Testis (tissue), 3 donors: ENCODE data around the gene MRPL53. TPM values are rescaled to one million over a fixed set of nuclear protein-coding genes. Genes with fewer than 3 reads are reported as not detected.
"Not testable (repeated sequence)": the region's sequence is repeated elsewhere in the genome, so short reads cannot be mapped to it uniquely, and the experiment has no call there.

Experiments
- DNase-seq: peaks from one replicate; pipeline ENCODE4 v3.0.0-alpha.2; 2019
- H3K27ac ChIP-seq, 2 donors: fragments of 200-600 bp; sonication (generic); one replicate each; pipeline ENCODE4 v1.5.1; 2019
- H3K27me3 ChIP-seq: fragments of 200-600 bp; sonication (generic); one replicate; pipeline ENCODE4 v1.5.1; 2019
- H3K36me3 ChIP-seq: fragments of 200-600 bp; sonication (generic); one replicate; pipeline ENCODE4 v1.5.1; 2017; ENCODE audit warnings: low read depth; ENCODE audit errors: missing control alignments
- H3K4me1 ChIP-seq: fragments of 200-600 bp; sonication (generic); one replicate; pipeline ENCODE4 v1.5.1; 2019
- H3K4me3 ChIP-seq, 2 donors: fragments of 200-600 bp; sonication (generic); one replicate each; pipeline ENCODE4 v1.5.1; 2017 to 2019
- H3K9me3 ChIP-seq: fragments of 200-600 bp; sonication (generic); one replicate; pipeline ENCODE4 v1.5.1; 2017
- POLR2A ChIP-seq: fragments of 450-650 bp; IDR thresholded peaks from one replicate; pipeline ENCODE4 v1.6.1; 2017; ENCODE audit warnings: antibody characterized with exemption, mild to moderate bottlenecking, moderate library complexity
- WGBS, 2 donors: methylation state at CpG; one replicate each; pipeline ENCODE4 v1.1.5; 2018; 5-methylcytosine and 5-hydroxymethylcytosine counted together
- intact Hi-C: fragments of 100-400 bp; cut with DNase I; formaldehyde crosslinking; loops from one replicate; pipeline ENCODE4 v1.15.1; 2023; ENCODE audit warnings: low total_unique reads
- polyA plus RNA-seq: library from polyadenylated mRNA; stranded (reverse); fragments of 350-450 nt; fragmentation: Illumina TruSeq; extraction: RNeasy Lipid Tissue Mini Kit (QIAGEN cat#74804); gene quantifications from one replicate; pipeline ENCODE4 v1.2.3, GENCODE V29; 2014; ENCODE audit warnings: low read depth, low replicate concordance; ENCODE audit not compliant: insufficient read depth
- total RNA-seq, 2 donors: library from RNA; depleted of rRNA; stranded (reverse); fragments of >200 nt; gene quantifications; one replicate each; pipeline ENCODE4 v1.2.3, GENCODE V29; 2016
- TF ChIP-seq, protein P1 (sequence below), 3 experiments: fragments of 450-650 bp in 2 of 3; fragments of 200-600 bp in 1 of 3; sonication (generic) in 1 of 3; IDR thresholded peaks; one replicate each; pipeline ENCODE4 v1.5.1; 2016 to 2019; ENCODE audit warnings: antibody characterized with exemption in 3 of 3, mild to moderate bottlenecking in 2 of 3, moderate library complexity in 1 of 3

Gene MRPL53
- total and polyA plus RNA-seq, 3 donors from 2014 or later: 23.6 to 64.8 (median 46.0) TPM

DNA sequence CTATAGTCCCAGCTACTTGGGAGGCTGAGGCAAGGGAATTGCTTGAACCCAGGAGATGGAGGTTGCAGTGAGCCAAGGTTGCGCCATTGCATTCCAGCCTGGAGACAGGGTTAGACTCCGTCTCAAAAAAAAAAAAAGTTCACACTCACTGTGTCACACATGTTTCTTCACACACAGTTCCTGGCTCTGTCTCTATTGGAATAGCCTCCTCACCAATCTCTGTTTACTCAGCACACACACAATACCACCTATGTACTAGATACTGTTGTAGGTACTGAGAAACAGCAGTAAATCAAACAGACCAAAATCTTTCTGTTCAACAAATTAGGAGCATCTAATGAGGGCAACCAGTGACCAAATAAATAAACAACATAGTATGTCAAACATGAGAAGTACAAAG is 13.7 kb upstream of the MRPL53 start:
- Histone ChIP-seq H3K4me3 (no peak overlapping the region), H3K36me3 (no peaks in the 10 kb centered on the region), H3K9me3 (no peaks in the 10 kb centered on the region), H3K4me1 (peaks cover 18% of the 10 kb centered on the region), H3K27ac (no peak overlapping the region), H3K27me3 (no peaks in the 10 kb centered on the region)
- intact Hi-C loops: loop anchor here (10.0 kb wide), 1 partner anchor 99 kb away; no protein-coding TSS in a partner anchor
- no peak for DNase-seq
- TF ChIP-seq, protein P1, sequence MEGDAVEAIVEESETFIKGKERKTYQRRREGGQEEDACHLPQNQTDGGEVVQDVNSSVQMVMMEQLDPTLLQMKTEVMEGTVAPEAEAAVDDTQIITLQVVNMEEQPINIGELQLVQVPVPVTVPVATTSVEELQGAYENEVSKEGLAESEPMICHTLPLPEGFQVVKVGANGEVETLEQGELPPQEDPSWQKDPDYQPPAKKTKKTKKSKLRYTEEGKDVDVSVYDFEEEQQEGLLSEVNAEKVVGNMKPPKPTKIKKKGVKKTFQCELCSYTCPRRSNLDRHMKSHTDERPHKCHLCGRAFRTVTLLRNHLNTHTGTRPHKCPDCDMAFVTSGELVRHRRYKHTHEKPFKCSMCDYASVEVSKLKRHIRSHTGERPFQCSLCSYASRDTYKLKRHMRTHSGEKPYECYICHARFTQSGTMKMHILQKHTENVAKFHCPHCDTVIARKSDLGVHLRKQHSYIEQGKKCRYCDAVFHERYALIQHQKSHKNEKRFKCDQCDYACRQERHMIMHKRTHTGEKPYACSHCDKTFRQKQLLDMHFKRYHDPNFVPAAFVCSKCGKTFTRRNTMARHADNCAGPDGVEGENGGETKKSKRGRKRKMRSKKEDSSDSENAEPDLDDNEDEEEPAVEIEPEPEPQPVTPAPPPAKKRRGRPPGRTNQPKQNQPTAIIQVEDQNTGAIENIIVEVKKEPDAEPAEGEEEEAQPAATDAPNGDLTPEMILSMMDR (IDR thresholded peaks at IDR 0.05): no peak
- no peak for TF ChIP-seq POLR2A
- WGBS, 2 donors: 90 to 91% methylated on average over 2 of the region's 2 CpGs

DNA sequence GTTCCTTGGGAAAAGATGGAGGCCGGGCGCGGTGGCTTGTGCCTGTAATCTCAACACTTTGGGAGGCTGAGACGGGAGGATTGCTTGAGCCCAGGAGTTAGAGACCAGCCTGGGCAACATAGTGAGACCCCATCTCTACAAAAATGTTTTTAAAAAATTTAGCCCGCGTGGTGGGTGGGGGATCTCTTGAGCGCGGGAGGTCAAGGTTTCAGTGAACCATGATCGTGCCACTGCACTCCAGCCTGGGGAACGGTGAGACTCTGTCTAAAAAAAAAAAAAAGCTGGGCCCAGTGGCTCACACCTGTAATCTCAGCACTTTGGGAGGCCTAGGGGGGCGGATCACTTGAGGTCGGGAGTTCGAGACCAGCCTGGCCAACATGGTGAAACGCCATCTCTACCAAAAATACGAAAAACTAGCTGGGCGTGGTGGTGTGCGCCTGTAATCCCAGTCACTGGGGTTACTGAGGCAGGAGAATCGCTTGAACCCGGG is 11.2 kb upstream of the MRPL53 start:
- DNase-seq, H3K36me3 ChIP-seq, H3K27me3 ChIP-seq, H3K9me3 ChIP-seq, H3K27ac ChIP-seq: not testable (repeated sequence)
- Histone ChIP-seq H3K4me3 (peak overlapping the region; percentile 87 to 90), H3K4me1 (peaks cover 20% of the 10 kb centered on the region)
- 52 to 62% methylated on average over 19 of the region's 19 CpGs for WGBS, 2 donors
- intact Hi-C loops: loop anchor here (10.0 kb wide), 1 partner anchor 101 kb away; no protein-coding TSS in a partner anchor

DNA sequence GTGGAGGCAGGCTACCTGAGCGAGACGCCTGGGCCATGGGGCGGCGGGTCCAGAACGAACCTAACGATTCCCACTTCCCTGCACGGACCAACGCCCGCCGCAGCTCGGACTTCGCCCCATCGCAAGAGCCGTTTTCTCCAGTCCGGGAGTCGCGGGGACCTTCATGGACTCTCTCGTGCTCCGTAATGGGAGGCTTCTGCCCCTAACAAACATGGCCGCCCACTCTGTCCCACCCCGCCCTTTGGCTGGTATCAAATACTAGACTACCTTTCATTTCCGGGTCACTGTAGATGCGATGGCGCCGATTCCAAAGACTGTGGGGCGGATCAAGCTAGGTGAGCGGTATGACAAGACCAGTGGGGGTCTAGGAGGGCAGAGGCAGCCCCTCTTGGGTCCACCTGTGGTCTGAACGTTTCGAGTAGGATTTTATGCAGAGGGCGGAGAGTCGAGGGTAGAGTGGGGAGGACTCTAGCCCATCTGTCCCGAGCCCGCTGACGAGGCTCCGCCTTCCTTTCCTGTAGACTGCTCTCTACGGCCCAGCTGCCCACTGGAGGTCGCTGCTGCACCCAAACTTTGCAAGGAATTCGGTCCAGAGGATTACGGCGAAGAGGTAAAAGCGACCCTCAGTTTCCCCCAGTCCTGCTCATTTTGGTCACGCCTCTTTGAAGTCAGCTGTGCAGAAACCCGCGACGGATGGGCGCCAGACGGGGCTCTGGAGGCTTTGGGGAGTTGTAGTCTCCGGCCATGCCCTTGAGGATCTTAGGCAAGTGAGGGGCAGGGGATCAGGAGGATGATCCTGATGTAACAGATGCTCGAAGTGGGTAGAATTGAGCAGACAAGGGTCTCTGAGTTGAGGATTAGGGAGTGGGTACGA is 10.6 kb upstream of the MRPL53 start, which contains the start of the genes CCDC142 and TTC31:
Gene CCDC142, minus strand, starts transcription at position 198 of the 874 bp plus-strand sequence. Its CDS starts 161 bp downstream, at position 37.
Gene TTC31, plus strand, starts transcription at position 281 of the 874 bp plus-strand sequence. Its CDS starts 15 bp downstream, at position 296.
- Histone ChIP-seq H3K9me3 (no peaks in the 10 kb centered on the region), H3K27me3 (no peaks in the 10 kb centered on the region), H3K36me3 (no peaks in the 10 kb centered on the region), H3K27ac (peak within 1 kb of the TSS; percentile 85 to 93), H3K4me3 (peak within 1 kb of the TSS; percentile 87 to 90), H3K4me1 (peaks cover 20% of the 10 kb centered on the region)
- intact Hi-C loops: loop anchor here (10.0 kb wide), 1 partner anchor 102 kb away; no protein-coding TSS in a partner anchor
- peak; percentile 98 for DNase-seq
- TF ChIP-seq POLR2A: no peak
- TF ChIP-seq, protein P1 (IDR thresholded peaks at IDR 0.05): peak; percentile 69 to 88 (median 71)
- 0% methylated on average over 45 to 50 of the region's 50 CpGs for WGBS, 2 donors

DNA sequence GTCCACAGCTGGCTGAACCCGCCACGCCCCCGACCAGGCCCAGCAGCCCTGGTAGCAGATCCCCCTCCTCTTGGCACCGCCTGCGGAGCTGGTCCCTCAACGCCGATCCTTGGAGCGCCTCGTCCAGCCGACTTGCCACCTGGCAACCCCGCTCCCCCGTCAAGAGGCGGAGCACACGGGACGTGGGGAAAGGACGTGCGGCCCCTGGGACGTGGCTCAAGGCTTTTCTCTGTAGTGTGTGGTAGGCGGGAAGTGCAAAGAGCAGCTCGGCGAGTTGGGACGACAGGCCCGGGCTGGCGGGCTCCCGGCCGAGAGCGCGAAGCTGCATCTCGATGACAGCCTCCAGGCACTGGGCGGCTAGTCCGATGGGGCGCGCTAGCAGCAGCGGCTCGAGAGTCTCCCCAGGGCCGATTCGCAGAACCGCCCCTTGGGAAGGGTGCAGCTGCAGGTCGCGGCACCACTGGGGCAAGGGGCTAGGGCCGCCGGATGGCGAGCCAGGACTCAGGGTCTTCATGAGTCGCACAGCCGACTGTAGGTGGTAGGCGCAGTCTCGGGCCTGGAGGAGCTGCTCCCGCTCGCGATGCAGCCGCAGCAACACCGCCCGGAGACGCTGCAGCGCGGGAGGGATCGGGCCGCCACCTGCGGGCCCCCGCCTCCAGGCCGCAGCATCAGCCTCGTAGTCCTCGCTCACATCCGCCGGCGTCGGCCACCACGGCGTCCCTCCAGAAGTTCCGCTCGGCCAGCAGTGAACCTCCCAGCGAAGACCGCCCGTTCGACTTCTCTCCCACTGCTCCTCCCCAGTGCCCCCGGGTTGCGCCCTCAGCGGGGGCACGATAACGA is 9.7 kb upstream of the MRPL53 start:
- intact Hi-C loops: loop anchor here (10.0 kb wide), 1 partner anchor 103 kb away; no protein-coding TSS in a partner anchor
- no peak for TF ChIP-seq POLR2A
- TF ChIP-seq, protein P1 (IDR thresholded peaks at IDR 0.05): no peak
- Histone ChIP-seq H3K27me3 (no peaks in the 10 kb centered on the region), H3K4me1 (peaks cover 20% of the 10 kb centered on the region), H3K27ac (peak overlapping the region; percentile 85 to 93), H3K4me3 (peak overlapping the region; percentile 87 to 90), H3K9me3 (no peaks in the 10 kb centered on the region), H3K36me3 (no peaks in the 10 kb centered on the region)
- WGBS, 2 donors: 1 to 2% methylated on average over 24 to 75 of the region's 80 CpGs
- DNase-seq: peak; percentile 36
